Measurements from ENCODE around the gene LINGO3. TPM values are rescaled to one million over a fixed set of nuclear protein-coding genes. Genes with fewer than 3 reads are reported as not detected.
"Not testable (repeated sequence)": the region's sequence is repeated elsewhere in the genome, so short reads cannot be mapped to it uniquely, and the experiment has no call there.

Gene LINGO3
- total RNA-seq = under 1 TPM; 0.35 to 0.44 TPM

- peaks cover 3% of the 10 kb centered on the region for H3K4me1 Mint-ChIP-seq
- DNase-seq = no peak
- no peak within 1 kb of the TSS for H3K27ac Mint-ChIP-seq
- peaks cover 2% of the 10 kb centered on the region for H3K36me3 Mint-ChIP-seq (ENCODE audit: low read depth)
- H3K27me3 Mint-ChIP-seq = peaks cover 66% of the 10 kb centered on the region
- CTCF ChIA-PET = no interaction called here
- POLR2A ChIA-PET = no interaction called here
- no peak within 1 kb of the TSS for H3K4me3 Mint-ChIP-seq
- no peaks in the 10 kb centered on the region for H3K9me3 Mint-ChIP-seq
Measured at GRCh38 chr19:2308114-2308556, at the start of gene LINGO3. Gene LINGO3 (minus strand): TSS chr19:2308154. CDS start chr19:2291776, 16,378 bp downstream.

GRCh38 chr19:2356036-2356646 lies 48.2 kb upstream of the LINGO3 start:
- Mint-ChIP-seq H3K4me1 (peaks cover 2% of the 10 kb centered on the region), H3K9me3 (no peaks in the 10 kb centered on the region), H3K27ac (peak overlapping the region; percentile 62), H3K27me3 (peaks cover 6% of the 10 kb centered on the region), H3K4me3 (no peak overlapping the region), H3K36me3 (ENCODE audit: low read depth) (no peaks in the 10 kb centered on the region)
- POLR2A ChIA-PET = no interaction called here
- CTCF ChIA-PET = interaction anchor here (0.9 kb wide), 1 partner anchor 13 kb away, joined by 3 read pairs; no protein-coding TSS in a partner anchor
- DNase-seq = no peak

GRCh38 chr19:2355168-2356035 lies 47.4 kb upstream of the LINGO3 start:
- POLR2A ChIA-PET = no interaction called here
- DNase-seq = no peak
- H3K9me3 Mint-ChIP-seq = no peaks in the 10 kb centered on the region
- H3K36me3 Mint-ChIP-seq (ENCODE audit: low read depth) = no peaks in the 10 kb centered on the region
- H3K27me3 Mint-ChIP-seq = peaks cover 2% of the 10 kb centered on the region
- H3K27ac Mint-ChIP-seq = no peak overlapping the region
- CTCF ChIA-PET = no interaction called here
- no peaks in the 10 kb centered on the region for H3K4me1 Mint-ChIP-seq
- no peak overlapping the region for H3K4me3 Mint-ChIP-seq

- Mint-ChIP-seq H3K4me1 (no peaks in the 10 kb centered on the region), H3K4me3 (no peak overlapping the region), H3K27ac (no peak overlapping the region), H3K36me3 (ENCODE audit: low read depth) (no peaks in the 10 kb centered on the region), H3K9me3 (no peaks in the 10 kb centered on the region), H3K27me3 (no peaks in the 10 kb centered on the region)
- ChIA-PET POLR2A (interaction anchor here (0.5 kb wide), 1 partner anchor 9 kb away, joined by 3 read pairs; no protein-coding TSS in a partner anchor), CTCF (no interaction called here)
- DNase-seq = no peak
Measured at GRCh38 chr19:2354670-2355069, 46.7 kb upstream of the LINGO3 start.

GRCh38 chr19:2353887-2354592 lies 46.1 kb upstream of the LINGO3 start:
- no peaks in the 10 kb centered on the region for H3K36me3 Mint-ChIP-seq (ENCODE audit: low read depth)
- no peak overlapping the region for H3K27ac Mint-ChIP-seq
- no peak for DNase-seq
- ChIA-PET CTCF (interaction anchor here (0.6 to 1.4 kb wide), 2 partner anchors 16 to 263 kb away, joined by 3 to 4 read pairs; no protein-coding TSS in a partner anchor), POLR2A (interaction anchor here (0.5 kb wide), 1 partner anchor 9 kb away, joined by 3 read pairs; no protein-coding TSS in a partner anchor)
- no peaks in the 10 kb centered on the region for H3K9me3 Mint-ChIP-seq
- H3K4me3 Mint-ChIP-seq = no peak overlapping the region
- no peaks in the 10 kb centered on the region for H3K27me3 Mint-ChIP-seq
- H3K4me1 Mint-ChIP-seq = no peaks in the 10 kb centered on the region

GRCh38 chr19:2353159-2353886 lies 45.4 kb upstream of the LINGO3 start:
- H3K36me3 Mint-ChIP-seq (ENCODE audit: low read depth) = no peaks in the 10 kb centered on the region
- H3K4me3 Mint-ChIP-seq = no peak overlapping the region
- POLR2A ChIA-PET = no interaction called here
- DNase-seq = no peak
- H3K27ac Mint-ChIP-seq = no peak overlapping the region
- CTCF ChIA-PET = interaction anchor here (1.4 kb wide), 1 partner anchor 15 kb away, joined by 4 read pairs; no protein-coding TSS in a partner anchor
- H3K27me3 Mint-ChIP-seq = no peaks in the 10 kb centered on the region
- H3K9me3 Mint-ChIP-seq = no peaks in the 10 kb centered on the region
- no peaks in the 10 kb centered on the region for H3K4me1 Mint-ChIP-seq

- no peak for DNase-seq
- H3K36me3 Mint-ChIP-seq (ENCODE audit: low read depth) = no peaks in the 10 kb centered on the region
- H3K27ac Mint-ChIP-seq = no peak overlapping the region
- no peaks in the 10 kb centered on the region for H3K27me3 Mint-ChIP-seq
- ChIA-PET CTCF (no interaction called here), POLR2A (no interaction called here)
- H3K4me1 Mint-ChIP-seq = no peaks in the 10 kb centered on the region
- no peaks in the 10 kb centered on the region for H3K9me3 Mint-ChIP-seq
- no peak overlapping the region for H3K4me3 Mint-ChIP-seq
Measured at GRCh38 chr19:2352121-2352520, 44.2 kb upstream of the LINGO3 start.

GRCh38 chr19:2351591-2351990 lies 43.6 kb upstream of the LINGO3 start:
- ChIA-PET POLR2A (no interaction called here), CTCF (no interaction called here)
- Mint-ChIP-seq H3K9me3 (no peaks in the 10 kb centered on the region), H3K4me3 (no peak overlapping the region), H3K27me3 (no peaks in the 10 kb centered on the region), H3K27ac (no peak overlapping the region), H3K36me3 (ENCODE audit: low read depth) (no peaks in the 10 kb centered on the region), H3K4me1 (no peaks in the 10 kb centered on the region)
- no peak for DNase-seq

GRCh38 chr19:2350656-2351055 lies 42.7 kb upstream of the LINGO3 start:
- Mint-ChIP-seq H3K27me3 (no peaks in the 10 kb centered on the region), H3K4me1 (no peaks in the 10 kb centered on the region), H3K9me3 (no peaks in the 10 kb centered on the region), H3K27ac (no peak overlapping the region), H3K36me3 (ENCODE audit: low read depth) (peaks cover 3% of the 10 kb centered on the region), H3K4me3 (no peak overlapping the region)
- no peak for DNase-seq
- ChIA-PET POLR2A (no interaction called here), CTCF (no interaction called here)

- H3K36me3 Mint-ChIP-seq (ENCODE audit: low read depth); H3K27ac Mint-ChIP-seq; DNase-seq; H3K9me3 Mint-ChIP-seq; CTCF ChIA-PET; POLR2A ChIA-PET; H3K4me1 Mint-ChIP-seq; H3K27me3 Mint-ChIP-seq; H3K4me3 Mint-ChIP-seq: not testable (repeated sequence)
Measured at GRCh38 chr19:2349818-2350217, 41.9 kb upstream of the LINGO3 start.

GRCh38 chr19:2345794-2346663 lies 38.1 kb upstream of the LINGO3 start:
- ChIA-PET CTCF (no interaction called here), POLR2A (no interaction called here)
- Mint-ChIP-seq H3K9me3 (no peaks in the 10 kb centered on the region), H3K27me3 (no peaks in the 10 kb centered on the region), H3K27ac (peak overlapping the region; percentile 34), H3K4me1 (no peaks in the 10 kb centered on the region), H3K4me3 (no peak overlapping the region), H3K36me3 (ENCODE audit: low read depth) (peaks cover 3% of the 10 kb centered on the region)
- DNase-seq = no peak

- H3K4me1 Mint-ChIP-seq = no peaks in the 10 kb centered on the region
- DNase-seq = no peak
- peaks cover 3% of the 10 kb centered on the region for H3K36me3 Mint-ChIP-seq (ENCODE audit: low read depth)
- CTCF ChIA-PET = no interaction called here
- POLR2A ChIA-PET = no interaction called here
- H3K27ac Mint-ChIP-seq = no peak overlapping the region
- H3K4me3 Mint-ChIP-seq = no peak overlapping the region
- no peaks in the 10 kb centered on the region for H3K27me3 Mint-ChIP-seq
- no peaks in the 10 kb centered on the region for H3K9me3 Mint-ChIP-seq
Measured at GRCh38 chr19:2345076-2345475, 37.1 kb upstream of the LINGO3 start.
